GM19035 (cell line): Measurements from ENCODE around the gene STXBP6.

Source experiments
- ATAC-seq: cut with Tn5 transposase; IDR thresholded peaks from one replicate; pipeline ENCODE4 v1.9.1; 2021; ENCODE audit not compliant: unreplicated experiment

The STXBP6 gene

GRCh38 chr14:24891987-24892496 lies 157.9 kb downstream of the STXBP6 start:
- no peak for ATAC-seq

GRCh38 chr14:24890716-24891115 lies 159.2 kb downstream of the STXBP6 start:
- no peak for ATAC-seq

GRCh38 chr14:24889843-24890242 lies 160.1 kb downstream of the STXBP6 start:
- ATAC-seq: no peak

- no peak for ATAC-seq
Observed at GRCh38 chr14:24888532-24888931, 161.4 kb downstream of the STXBP6 start.

GRCh38 chr14:24887623-24888304 lies 162.2 kb downstream of the STXBP6 start:
- ATAC-seq: no peak

GRCh38 chr14:24885410-24885913 lies 164.5 kb downstream of the STXBP6 start:
- no peak for ATAC-seq

GRCh38 chr14:24883576-24883975 lies 166.4 kb downstream of the STXBP6 start:
- no peak for ATAC-seq

- ATAC-seq: no peak
Observed at GRCh38 chr14:24881116-24881893, 168.6 kb downstream of the STXBP6 start.

GRCh38 chr14:24880689-24881088 lies 169.3 kb downstream of the STXBP6 start:
- ATAC-seq: no peak

GRCh38 chr14:24879661-24880386 lies 170.1 kb downstream of the STXBP6 start:
- no peak for ATAC-seq

- ATAC-seq: no peak
Observed at GRCh38 chr14:24876996-24877395, 173.0 kb downstream of the STXBP6 start.

- ATAC-seq: no peak
Observed at GRCh38 chr14:24875991-24876878, 173.7 kb downstream of the STXBP6 start.

GRCh38 chr14:24875203-24875838 lies 174.6 kb downstream of the STXBP6 start:
- ATAC-seq: no peak

- ATAC-seq: no peak
Observed at GRCh38 chr14:24874514-24875202, 175.3 kb downstream of the STXBP6 start.

GRCh38 chr14:24873551-24873950 lies 176.4 kb downstream of the STXBP6 start:
- no peak for ATAC-seq

- ATAC-seq: no peak
Observed at GRCh38 chr14:24870949-24871701, 178.8 kb downstream of the STXBP6 start.

GRCh38 chr14:24868389-24868788 lies 181.6 kb downstream of the STXBP6 start:
- ATAC-seq: no peak

GRCh38 chr14:24866067-24866639 lies 183.8 kb downstream of the STXBP6 start:
- ATAC-seq: no peak
